ENCODE measurements around the gene RAB27A.

Gene RAB27A

GRCh38 chr15:55221090-55222011 is 68.3 kb downstream of the RAB27A start:
- DNase-seq = no peak

GRCh38 chr15:55220606-55221005 is 69.0 kb downstream of the RAB27A start:
- DNase-seq = no peak

- DNase-seq = no peak
Measured at GRCh38 chr15:55218056-55218455, 71.6 kb downstream of the RAB27A start.

- no peak for DNase-seq
Measured at GRCh38 chr15:55204464-55204863, 85.1 kb downstream of the RAB27A start.

- DNase-seq = no peak
Measured at GRCh38 chr15:55202206-55202605, 87.4 kb downstream of the RAB27A start.

GRCh38 chr15:55198706-55199105 is 90.9 kb downstream of the RAB27A start:
- no peak for DNase-seq

- DNase-seq = peak; percentile 14
Measured at GRCh38 chr15:55197719-55198118, 91.9 kb downstream of the RAB27A start.

GRCh38 chr15:55197362-55197705 is 92.3 kb downstream of the RAB27A start:
- no peak for DNase-seq

- DNase-seq = peak; percentile 95
Measured at GRCh38 chr15:55196458-55197361, 92.9 kb downstream of the RAB27A start, which contains the start of gene RSL24D1. Gene RSL24D1 (minus strand): TSS chr15:55196941. CDS start chr15:55196890, 51 bp downstream.

- no peak for DNase-seq
Measured at GRCh38 chr15:55195996-55196395, 93.6 kb downstream of the RAB27A start.

GRCh38 chr15:55194256-55194655 is 95.4 kb downstream of the RAB27A start:
- no peak for DNase-seq

- no peak for DNase-seq
Measured at GRCh38 chr15:55186331-55186730, 103.3 kb downstream of the RAB27A start.

- DNase-seq = no peak
Measured at GRCh38 chr15:55183679-55184078, 105.9 kb downstream of the RAB27A start.

- no peak for DNase-seq
Measured at GRCh38 chr15:55179141-55179540, 110.5 kb downstream of the RAB27A start.

- no peak for DNase-seq
Measured at GRCh38 chr15:55170361-55170760, 119.3 kb downstream of the RAB27A start.

GRCh38 chr15:55168350-55168974 is 121.2 kb downstream of the RAB27A start:
- DNase-seq = peak; percentile 32

GRCh38 chr15:55164284-55164683 is 125.3 kb downstream of the RAB27A start:
- no peak for DNase-seq
